Neuronal stem cell (in vitro differentiated cells): ENCODE measurements around the gene IFITM10.

Experiments
- DNase-seq: peaks from one replicate; pipeline ENCODE4 v3.0.0-alpha.2; 2013; ENCODE audit warnings: low spot score
- H2AFZ ChIP-seq: one replicate; pipeline ENCODE4 v1.6.1; 2013; ENCODE audit warnings: mild to moderate bottlenecking, low read length, inconsistent platforms
- H2AK5ac ChIP-seq: 2 replicates; pipeline ENCODE4 v1.6.1; 2013; ENCODE audit warnings: low read depth, mild to moderate bottlenecking, inconsistent platforms, low read length, moderate library complexity, mixed read lengths
- H2BK120ac ChIP-seq: 2 replicates; pipeline ENCODE4 v1.6.1; 2013; ENCODE audit warnings: low read depth, mild to moderate bottlenecking, inconsistent platforms, low read length, moderate library complexity, mixed read lengths
- H2BK12ac ChIP-seq: one replicate; pipeline ENCODE4 v1.6.1; 2013; ENCODE audit warnings: low read length, inconsistent platforms
- H2BK15ac ChIP-seq: 2 replicates; pipeline ENCODE4 v1.6.1; 2013; ENCODE audit warnings: mild to moderate bottlenecking, low read length, inconsistent platforms, mixed read lengths
- H2BK5ac ChIP-seq: one replicate; pipeline ENCODE4 v1.6.1; 2013; ENCODE audit warnings: inconsistent platforms, mild to moderate bottlenecking, low read length, moderate library complexity
- H3K14ac ChIP-seq: one replicate; pipeline ENCODE4 v1.6.1; 2013; ENCODE audit warnings: low read length, inconsistent platforms
- H3K18ac ChIP-seq: 2 replicates; pipeline ENCODE4 v1.6.1; 2013; ENCODE audit warnings: low read length, inconsistent platforms
- H3K23ac ChIP-seq: 2 replicates; pipeline ENCODE4 v1.6.1; 2013; ENCODE audit warnings: low read depth, mild to moderate bottlenecking, mixed read lengths, low read length, inconsistent platforms; ENCODE audit not compliant: poor library complexity
- H3K27ac ChIP-seq: replicated peaks from 3 replicates; pipeline ENCODE4 v1.5.1; 2013; ENCODE audit warnings: low read length, inconsistent platforms
- H3K27me3 ChIP-seq, 3 experiments: 2 replicates each; pipeline ENCODE4 v1.6.1; 2013; ENCODE audit warnings: low read length in 3 of 3, mild to moderate bottlenecking in 2 of 3, inconsistent platforms in 1 of 3, low read depth in 1 of 3, mixed read lengths in 1 of 3, moderate library complexity in 1 of 3; ENCODE audit not compliant: control insufficient read depth in 3 of 3, insufficient read depth in 3 of 3
- H3K36me3 ChIP-seq, 2 donors: replicated peaks in 1 of 2; 2 replicates each; pipeline ENCODE4 v1.6.1; 2013; ENCODE audit warnings: low read length in 2 of 2; ENCODE audit not compliant: control insufficient read depth in 2 of 2, insufficient read depth in 2 of 2
- H3K4ac ChIP-seq: 2 replicates; pipeline ENCODE4 v1.6.1; 2013; ENCODE audit warnings: inconsistent platforms, mild to moderate bottlenecking, low read length, moderate library complexity
- H3K4me1 ChIP-seq, 2 donors: 1 replicate in 1 of 2; 2 replicates in 1 of 2; pipeline ENCODE4 v1.6.1; 2013; ENCODE audit warnings: low read length in 2 of 2, low read depth in 1 of 2; ENCODE audit not compliant: control insufficient read depth in 2 of 2, insufficient read depth in 1 of 2
- H3K4me2 ChIP-seq: one replicate; pipeline ENCODE4 v1.6.1; 2013; ENCODE audit warnings: mild to moderate bottlenecking, low read length, inconsistent platforms; ENCODE audit not compliant: insufficient read depth, poor library complexity, severe bottlenecking
- H3K4me3 ChIP-seq, 2 donors: 2 replicates each; pipeline ENCODE4 v1.5.1; 2013; ENCODE audit warnings: low read length in 2 of 2, mild to moderate bottlenecking in 2 of 2, inconsistent platforms in 1 of 2, moderate library complexity in 1 of 2
- H3K79me1 ChIP-seq: one replicate; pipeline ENCODE4 v1.6.1; 2013; ENCODE audit warnings: low read depth, mild to moderate bottlenecking, inconsistent platforms, low read length, moderate library complexity
- H3K9ac ChIP-seq: one replicate; pipeline ENCODE4 v1.6.1; 2013; ENCODE audit warnings: mild to moderate bottlenecking, low read depth, low read length, inconsistent platforms; ENCODE audit not compliant: poor library complexity
- H3K9me3 ChIP-seq, 2 donors: replicated peaks in 1 of 2; 2 replicates each; pipeline versions ENCODE3 to v1.6.1; 2013; ENCODE audit warnings: low read length in 2 of 2, mild to moderate bottlenecking in 2 of 2, inconsistent platforms in 1 of 2, low read depth in 1 of 2, mixed read lengths in 1 of 2, moderate library complexity in 1 of 2; ENCODE audit not compliant: control insufficient read depth in 2 of 2, insufficient read depth in 1 of 2
- H4K8ac ChIP-seq: one replicate; pipeline ENCODE4 v1.6.1; 2013; ENCODE audit warnings: low read depth, mild to moderate bottlenecking, inconsistent platforms, low read length, moderate library complexity
- H4K91ac ChIP-seq: one replicate; pipeline ENCODE4 v1.6.1; 2013; ENCODE audit warnings: low read length, low read depth, mild to moderate bottlenecking, inconsistent platforms; ENCODE audit not compliant: poor library complexity
- WGBS, 2 donors: extraction: QIAGEN DNeasy Blood & Tissue Kit; methylation state at CpG; one replicate each; pipeline ENCODE4 v1.1.7; 2013; ENCODE audit warnings: missing lambda C conversion rate in 2 of 2, mixed read lengths in 1 of 2; ENCODE audit not compliant: insufficient read length in 2 of 2, insufficient replicate concordance in 1 of 2; ENCODE audit errors: extremely low coverage in 2 of 2; 5-methylcytosine and 5-hydroxymethylcytosine counted together

Gene IFITM10

DNA sequence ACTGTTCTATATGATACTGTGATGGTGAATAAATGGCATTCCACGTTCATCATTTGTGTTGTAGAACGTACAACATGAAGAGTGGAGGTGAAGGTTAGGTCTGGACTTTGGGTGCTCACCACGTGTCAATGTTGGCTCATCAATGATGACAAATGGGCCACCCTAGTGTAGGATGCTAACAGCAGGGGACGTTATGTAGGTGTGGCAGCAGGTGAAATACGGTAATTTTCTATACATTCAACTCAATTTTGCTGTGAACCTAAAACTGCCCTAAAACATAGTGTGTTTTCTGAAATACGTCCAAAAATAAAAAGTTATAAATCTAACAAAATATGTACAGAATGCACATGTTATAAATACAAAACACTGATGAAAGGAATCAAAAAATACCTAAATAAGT, 47.2 kb downstream of the IFITM10 start:
- Histone ChIP-seq H3K79me1 (no peaks in the 10 kb centered on the region), H3K27me3 (peaks cover 0 to 9% (median 0%) of the 10 kb centered on the region in 3 experiments), H2AFZ (no peak overlapping the region), H3K4me3 (peak overlapping the region in 1 of 2 donors; percentile 51), H3K18ac (no peak overlapping the region), H2BK5ac (no peak overlapping the region), H4K8ac (no peak overlapping the region), H3K27ac (no peak overlapping the region), H3K4me1 (peaks cover 5% of the 10 kb centered on the region in 2 donors), H2BK15ac (no peak overlapping the region), H3K36me3 (no peaks in the 10 kb centered on the region), H3K14ac (no peak overlapping the region), H2BK12ac (no peak overlapping the region), H3K23ac (no peak overlapping the region), H3K4me2 (no peak overlapping the region), H2AK5ac (no peak overlapping the region), H3K9ac (no peak overlapping the region), H3K4ac (no peak overlapping the region), H2BK120ac (no peak overlapping the region), H4K91ac (no peak overlapping the region), H3K9me3 (no peaks in the 10 kb centered on the region)
- WGBS, 2 donors = no CpG with 5 or more reads among the region's 6 CpGs
- no peak for DNase-seq

GRCh38 chr11:1702506-1702905, 47.9 kb downstream of the IFITM10 start:
- Histone ChIP-seq H3K9ac (no peak overlapping the region), H2BK5ac (no peak overlapping the region), H2BK12ac (no peak overlapping the region), H2BK15ac (no peak overlapping the region), H3K4me3 (no peak overlapping the region), H3K14ac (no peak overlapping the region), H3K4me1 (peaks cover 5% of the 10 kb centered on the region in 2 donors), H3K4ac (no peak overlapping the region), H3K23ac (no peak overlapping the region), H3K27ac (no peak overlapping the region), H2AFZ (no peak overlapping the region), H3K4me2 (no peak overlapping the region), H3K9me3 (no peaks in the 10 kb centered on the region), H3K79me1 (no peaks in the 10 kb centered on the region), H2BK120ac (no peak overlapping the region), H3K18ac (no peak overlapping the region), H3K36me3 (no peaks in the 10 kb centered on the region), H2AK5ac (no peak overlapping the region), H4K91ac (no peak overlapping the region), H4K8ac (no peak overlapping the region), H3K27me3 (peaks cover 0 to 4% (median 0%) of the 10 kb centered on the region in 3 experiments)
- no peak for DNase-seq
- no CpG with 5 or more reads among the region's 10 CpGs for WGBS, 2 donors

GRCh38 chr11:1701091-1701807, 49.1 kb downstream of the IFITM10 start:
- no peak overlapping the region for H2BK5ac ChIP-seq
- no peak overlapping the region for H3K18ac ChIP-seq
- peaks cover 0 to 3% (median 0%) of the 10 kb centered on the region in 3 experiments for H3K27me3 ChIP-seq
- no peak overlapping the region for H3K27ac ChIP-seq
- WGBS, 2 donors = no CpG with 5 or more reads among the region's 10 CpGs
- no peaks in the 10 kb centered on the region for H3K79me1 ChIP-seq
- H2BK12ac ChIP-seq = no peak overlapping the region
- H3K36me3 ChIP-seq = no peaks in the 10 kb centered on the region
- peak overlapping the region; percentile 23 for H2AFZ ChIP-seq
- H2BK120ac ChIP-seq = no peak overlapping the region
- H3K9me3 ChIP-seq = no peaks in the 10 kb centered on the region
- H3K23ac ChIP-seq = no peak overlapping the region
- H4K8ac ChIP-seq = no peak overlapping the region
- no peak overlapping the region for H2AK5ac ChIP-seq
- no peak overlapping the region for H3K4me2 ChIP-seq
- H3K4ac ChIP-seq = no peak overlapping the region
- no peak overlapping the region for H3K9ac ChIP-seq
- H4K91ac ChIP-seq = no peak overlapping the region
- H3K4me3 ChIP-seq = no peak overlapping the region
- H3K4me1 ChIP-seq = peaks cover 5% of the 10 kb centered on the region in 2 donors
- no peak overlapping the region for H3K14ac ChIP-seq
- H2BK15ac ChIP-seq = no peak overlapping the region
- DNase-seq = peak; percentile 50

DNA sequence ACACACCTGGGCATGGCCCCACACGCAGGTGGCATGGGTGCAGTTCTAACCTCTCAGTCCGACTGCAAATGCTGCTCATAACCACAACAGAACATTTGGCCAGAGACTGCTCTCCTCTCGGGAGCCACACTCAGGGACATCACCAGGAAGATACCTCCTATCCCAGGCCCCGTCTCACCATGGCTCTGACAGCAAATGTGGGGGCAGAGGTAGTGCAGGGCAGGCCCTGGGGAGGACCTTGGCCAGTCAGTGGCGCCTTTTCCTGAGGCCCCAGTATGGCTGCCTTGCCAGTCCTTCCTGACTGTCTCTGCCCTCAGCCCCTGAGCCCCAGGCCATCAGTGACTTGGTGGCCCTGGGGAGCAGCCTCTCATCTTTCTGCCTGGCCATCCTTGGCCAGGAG, 50.6 kb downstream of the IFITM10 start:
- no peak overlapping the region for H3K4me2 ChIP-seq
- H3K9me3 ChIP-seq = no peaks in the 10 kb centered on the region
- H3K79me1 ChIP-seq = no peaks in the 10 kb centered on the region
- peak overlapping the region; percentile 46 for H3K23ac ChIP-seq
- no peak overlapping the region for H2BK12ac ChIP-seq
- peak overlapping the region; percentile 39 for H3K4ac ChIP-seq
- no peak overlapping the region for H3K27ac ChIP-seq
- peak overlapping the region; percentile 47 for H4K91ac ChIP-seq
- no peak for DNase-seq
- H3K9ac ChIP-seq = peak overlapping the region; percentile 47
- peaks cover 0 to 3% (median 0%) of the 10 kb centered on the region in 3 experiments for H3K27me3 ChIP-seq
- H2BK120ac ChIP-seq = peak overlapping the region; percentile 69
- H3K36me3 ChIP-seq = no peaks in the 10 kb centered on the region
- peaks cover 5% of the 10 kb centered on the region in 2 donors for H3K4me1 ChIP-seq
- H2AK5ac ChIP-seq = peak overlapping the region; percentile 87
- H3K18ac ChIP-seq = peak overlapping the region; percentile 63
- H2BK5ac ChIP-seq = peak overlapping the region; percentile 93
- H2BK15ac ChIP-seq = peak overlapping the region; percentile 25
- peak overlapping the region in 1 of 2 donors; percentile 63 for H3K4me3 ChIP-seq
- H3K14ac ChIP-seq = peak overlapping the region; percentile 42
- no CpG with 5 or more reads among the region's 5 CpGs for WGBS, 2 donors
- peak overlapping the region; percentile 90 for H4K8ac ChIP-seq
- no peak overlapping the region for H2AFZ ChIP-seq
